Parietal lobe (tissue), 2 donors: Measurements from ENCODE around the gene LRRC36. TPM values are rescaled to one million over a fixed set of nuclear protein-coding genes. Genes with fewer than 3 reads are reported as not detected.

Experiments
- small RNA-seq: library from RNA; depleted of rRNA; stranded (forward); fragments of <200 nt; gene quantifications from one replicate; pipeline ENCODE3, GENCODE V24; 2014; ENCODE audit warnings: low replicate concordance
- total RNA-seq: library from RNA; depleted of rRNA; stranded (reverse); fragments of >200 nt; gene quantifications from one replicate; pipeline ENCODE4 v1.2.3, GENCODE V29; 2014

LRRC36 gene
- 3.1 TPM for total RNA-seq

DNA sequence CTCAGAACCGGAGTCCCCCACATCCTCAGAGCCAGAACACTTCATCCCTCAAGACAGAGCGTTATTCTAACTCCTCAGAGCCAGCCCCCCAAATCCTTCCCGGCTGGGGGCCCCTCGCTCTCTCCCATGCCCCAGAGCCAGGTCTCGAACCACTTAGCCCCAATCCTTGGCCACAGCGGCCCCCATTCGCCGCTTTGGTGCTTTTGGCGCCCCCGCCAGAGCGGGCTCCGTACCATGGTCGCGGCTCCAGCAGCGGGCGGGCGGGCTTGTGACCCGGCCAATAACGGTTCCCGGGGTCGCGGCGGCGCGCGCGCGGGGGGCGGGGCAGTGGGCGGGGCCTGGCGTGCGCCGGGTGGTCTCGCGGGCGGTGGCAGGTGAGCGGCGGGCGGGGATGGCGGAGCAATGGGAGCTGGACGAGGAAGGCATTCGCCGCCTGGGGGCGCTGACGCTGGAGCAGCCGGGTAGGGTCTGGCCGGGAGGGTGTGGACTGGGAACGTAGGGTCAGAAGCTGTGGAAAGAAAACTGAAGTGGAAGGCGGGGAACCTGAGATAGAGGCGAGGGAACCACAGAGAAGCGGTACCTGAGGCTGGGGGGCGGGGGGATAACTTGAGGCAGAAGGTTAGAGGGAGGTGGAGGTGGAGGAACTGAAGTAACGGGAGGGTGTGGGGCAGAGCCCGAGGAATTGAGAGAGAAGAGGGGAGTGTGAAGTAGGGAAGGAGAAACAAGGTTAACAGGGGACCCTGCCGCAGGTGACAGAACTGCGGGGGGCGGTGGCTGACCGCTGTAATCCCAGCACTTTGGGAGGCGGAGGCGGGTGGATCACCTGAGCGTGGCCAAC is at the start of gene LRRC36, which contains the start of gene KCTD19:
TSS of gene LRRC36 (plus strand) at position 344 of the 838 bp plus-strand sequence. CDS start at position 392, 48 bp downstream.
TSS of gene KCTD19 (minus strand) at position 270 of the 838 bp plus-strand sequence. CDS start at position 236, 34 bp downstream.

GRCh38 chr16:67279296-67280089 is 47.1 kb upstream of the LRRC36 start, which contains the start of gene PLEKHG4:
Gene PLEKHG4, plus strand, starts transcription at chr16:67279532. Its CDS starts 513 bp downstream, at chr16:67280045.

DNA sequence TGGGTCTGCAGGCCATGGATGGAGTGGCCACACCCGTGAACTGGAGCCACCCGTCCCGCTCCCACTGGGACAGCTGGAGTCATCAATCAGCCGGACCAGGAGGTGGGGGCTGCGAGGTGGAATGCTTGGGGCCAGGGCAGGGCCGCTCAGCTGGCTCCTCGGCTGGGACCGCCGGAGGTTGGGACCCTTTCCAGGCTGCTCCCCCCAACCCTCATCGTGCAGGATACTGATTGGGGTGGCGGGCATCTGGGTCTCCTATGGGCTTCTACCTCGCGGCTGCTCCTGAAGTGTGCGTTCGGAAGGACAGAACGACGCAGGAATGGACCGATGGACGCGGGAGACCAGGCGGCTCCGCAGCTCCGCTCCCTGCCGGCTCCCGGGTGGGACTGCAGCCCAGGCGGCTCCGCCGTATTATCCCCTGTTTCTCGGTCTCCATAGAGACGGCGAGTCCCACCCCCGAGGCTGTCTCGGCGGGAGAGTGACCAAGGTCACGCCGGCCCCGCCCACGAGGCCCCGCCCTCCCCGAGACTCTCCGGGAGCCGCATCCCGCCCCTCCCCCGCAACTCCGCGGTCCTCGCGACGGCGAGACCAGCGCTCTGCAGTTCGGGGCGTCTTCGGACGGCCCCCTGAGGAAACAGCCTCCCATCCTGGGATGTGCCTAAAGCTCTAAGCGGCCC is 66.6 kb downstream of the LRRC36 start, which contains the start of gene TPPP3:
TSS of gene TPPP3 (minus strand) at position 388 of the 677 bp plus-strand sequence. CDS start 2,387 bp downstream, outside the sequence.

GRCh38 chr16:67415872-67416793 is 89.5 kb downstream of the LRRC36 start, which contains the start of gene ZDHHC1:
Gene ZDHHC1, minus strand, starts transcription at chr16:67416477. Its CDS starts 8,702 bp downstream, at chr16:67407775.

GRCh38 chr16:67430977-67431774 is 104.6 kb downstream of the LRRC36 start, which contains the start of gene HSD11B2:
Gene HSD11B2, plus strand, starts transcription at chr16:67431121. Its CDS starts 128 bp downstream, at chr16:67431249.

Small RNA genes lying within 50 kb of the gene (small RNA-seq; reads per million reads assigned to genes)
- not detected for gene RNU1-123P

Other genes starting within 250 kb of the LRRC36 start
- 36.3 TPM for gene PHAF1, start 216.9 kb upstream of the LRRC36 start, total RNA-seq
- gene B3GNT9, start 175.8 kb upstream of the LRRC36 start, total RNA-seq: 0.63 TPM
- 0.31 TPM for gene TRADD, start 166.9 kb upstream of the LRRC36 start, total RNA-seq
- 1.6 TPM for gene FBXL8, start 166.9 kb upstream of the LRRC36 start, total RNA-seq
- gene HSF4, start 162.1 kb upstream of the LRRC36 start, total RNA-seq: 11.3 TPM
- 3.4 TPM for gene NOL3, start 156.3 kb upstream of the LRRC36 start, total RNA-seq
- 106 TPM for gene MATCAP1, start 142.9 kb upstream of the LRRC36 start, total RNA-seq
- 0.63 TPM for gene EXOC3L1, start 136.7 kb upstream of the LRRC36 start, total RNA-seq
- 41.0 TPM for gene E2F4, start 134.7 kb upstream of the LRRC36 start, total RNA-seq
- gene ELMO3, start 127.7 kb upstream of the LRRC36 start, total RNA-seq: 0.94 TPM
- gene TMEM208, start 99.7 kb upstream of the LRRC36 start, total RNA-seq: 27.2 TPM
- 1.9 TPM for gene FHOD1, start 79.3 kb upstream of the LRRC36 start, total RNA-seq
- gene SLC9A5, start 77.8 kb upstream of the LRRC36 start, total RNA-seq: 0.94 TPM
- gene PLEKHG4, start 47.3 kb upstream of the LRRC36 start, total RNA-seq: 3.4 TPM
- gene KCTD19, start 74 bp upstream of the LRRC36 start, total RNA-seq: 0.31 TPM
- 3.8 TPM for gene TPPP3, start 66.7 kb downstream of the LRRC36 start, total RNA-seq
- 5.0 TPM for gene ZDHHC1, start 89.7 kb downstream of the LRRC36 start, total RNA-seq
- not detected for gene HSD11B2, start 104.3 kb downstream of the LRRC36 start, total RNA-seq
- gene ATP6V0D1, start 154.3 kb downstream of the LRRC36 start, total RNA-seq: 91.4 TPM
- gene AGRP, start 156.7 kb downstream of the LRRC36 start, total RNA-seq: not detected
- 61.3 TPM for gene RIPOR1, start 202.0 kb downstream of the LRRC36 start, total RNA-seq
- 61.7 TPM for gene CTCF, start 235.7 kb downstream of the LRRC36 start, total RNA-seq